Measurements from ENCODE around the gene PIGU. TPM values are rescaled to one million over a fixed set of nuclear protein-coding genes. Genes with fewer than 3 reads are reported as not detected.

The PIGU gene
- total and polyA plus RNA-seq, 2 of the 13 experiments (the other 11 are each of a cell fraction or from before 2014, with no cell fraction given): 45.5 to 231 TPM

- TF ChIP-seq ZNF280B (CRISPR knock-in tag; IDR thresholded peaks at IDR 0.05; ENCODE audit: borderline replicate concordance) (no peak), AKAP8 (CRISPR knock-in tag; IDR thresholded peaks at IDR 0.05) (0 out of 2 replicates have a peak, but pooled peaks have one; percentile 55), BCL6 (CRISPR knock-in tag; IDR thresholded peaks at IDR 0.05) (no peak), CENPT (CRISPR knock-in tag; IDR thresholded peaks at IDR 0.05; ENCODE audit: low read depth) (0 out of 2 replicates have a peak, but pooled peaks have one; percentile 58), RXRA (CRISPR knock-in tag; IDR thresholded peaks at IDR 0.05) (no peak), USF2 (IDR thresholded peaks at IDR 0.05; ENCODE audit: low read depth, low read length) (no peak), USF2 (CRISPR knock-in tag; IDR thresholded peaks at IDR 0.05; ENCODE audit: borderline replicate concordance) (no peak), GABPA (IDR thresholded peaks at IDR 0.05; ENCODE audit: low read depth, low read length) (no peak), GABPA (CRISPR knock-in tag; IDR thresholded peaks at IDR 0.05; ENCODE audit: low read depth) (peak; percentile 12; the same call in 1 of the 2 replicates), GPBP1L1 (CRISPR knock-in tag; IDR thresholded peaks at IDR 0.05) (no peak), NONO (IDR thresholded peaks at IDR 0.05) (no peak), NONO (CRISPR knock-in tag; conservative IDR thresholded peaks at IDR 0.05) (no peak), ZNF784 (CRISPR knock-in tag; IDR thresholded peaks at IDR 0.05; ENCODE audit: borderline replicate concordance) (no peak), KLF9 (CRISPR knock-in tag; IDR thresholded peaks at IDR 0.05; ENCODE audit: low read depth) (no peak), TEAD2 (CRISPR knock-in tag; IDR thresholded peaks at IDR 0.05) (no peak), ZNF362 (CRISPR knock-in tag; IDR thresholded peaks at IDR 0.05; ENCODE audit: borderline replicate concordance) (0 out of 2 replicates have a peak, but pooled peaks have one; percentile 5), ZBTB34 (CRISPR knock-in tag; IDR thresholded peaks at IDR 0.05) (no peak), RELA (CRISPR knock-in tag; IDR thresholded peaks at IDR 0.05) (no peak)
Observed at GRCh38 chr20:34703061-34703423, 26.1 kb upstream of the PIGU start (continued).
